ENCODE results near the gene CEP128. TPM values are rescaled to one million over a fixed set of nuclear protein-coding genes. Genes with fewer than 3 reads are reported as not detected.
"Not testable (repeated sequence)": the region's sequence is repeated elsewhere in the genome, so short reads cannot be mapped to it uniquely, and the experiment has no call there.

Gene CEP128
- total RNA-seq, 1 donor from 2014 or later, result 4.9 TPM

DNA sequence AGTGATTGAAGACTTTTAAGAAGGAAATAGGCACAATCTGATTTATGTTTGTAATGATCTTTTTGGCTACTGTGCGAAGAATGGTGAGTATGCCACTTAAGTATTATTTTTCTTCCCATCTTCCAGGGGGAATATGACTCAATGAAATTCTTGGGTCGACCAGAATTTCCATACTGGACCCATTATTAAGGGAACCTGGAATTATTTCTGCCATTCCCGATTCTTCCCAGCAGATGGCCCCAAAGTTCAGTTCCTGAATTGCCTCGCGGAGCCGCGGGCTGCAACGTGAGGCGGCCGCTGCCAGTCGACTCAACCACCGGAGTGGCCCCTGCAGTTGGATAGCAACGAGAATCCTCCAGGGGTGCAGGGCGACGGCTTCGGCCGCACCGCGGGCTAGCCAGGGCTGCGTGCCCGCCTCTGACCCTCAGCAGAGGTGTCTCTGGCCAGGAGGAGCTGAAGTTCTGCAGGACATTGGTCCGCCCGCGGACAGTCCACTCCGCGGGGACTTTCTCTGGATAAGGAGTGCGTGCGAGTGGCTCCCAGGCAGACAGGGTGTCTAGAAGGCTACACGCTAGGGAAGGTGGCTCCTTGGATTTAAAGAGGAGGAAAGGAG is 13.3 kb upstream of the CEP128 start:
- peak; percentile 33 for DNase-seq (ENCODE audit: low read depth, low spot score)

DNA sequence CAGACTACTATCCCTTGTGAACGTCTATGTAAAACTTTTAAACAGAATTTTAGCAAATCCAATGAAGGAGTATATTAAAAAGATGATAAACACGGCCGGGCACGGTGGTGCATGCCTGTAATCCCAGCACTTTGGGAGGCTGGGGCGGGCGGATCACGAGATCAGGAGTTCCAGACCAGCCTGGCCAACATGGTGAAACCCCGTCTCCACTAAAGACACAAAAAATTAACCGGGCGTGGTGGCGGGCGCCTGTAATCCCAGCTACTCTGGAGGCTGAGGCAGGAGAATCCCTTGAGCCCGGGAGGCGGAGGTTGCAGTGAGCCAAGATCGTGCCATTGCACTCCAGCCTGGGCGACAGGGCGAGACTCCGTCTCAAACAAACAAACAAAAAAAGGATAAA is 11.7 kb upstream of the CEP128 start:
- not testable (repeated sequence) for DNase-seq (ENCODE audit: low read depth, low spot score)

DNA sequence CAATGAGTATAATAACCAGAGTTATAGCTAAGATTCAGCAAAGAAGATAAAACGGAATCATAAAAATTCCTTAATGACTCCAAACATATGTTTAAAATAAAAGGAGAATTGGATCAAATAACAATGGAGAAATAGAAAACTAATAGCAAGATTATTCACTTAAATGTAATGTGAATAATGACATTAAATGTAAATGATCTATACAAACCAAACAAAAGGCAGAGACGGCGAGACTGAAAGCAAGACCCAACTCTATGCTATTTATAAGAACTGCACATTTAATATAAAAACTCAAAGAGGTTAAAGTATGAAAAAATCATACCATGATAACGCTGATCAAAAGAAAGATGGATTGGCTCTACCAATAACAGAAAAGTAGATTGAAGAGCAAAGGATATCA is 10.0 kb upstream of the CEP128 start:
- DNase-seq (ENCODE audit: low read depth, low spot score), result no peak

DNA sequence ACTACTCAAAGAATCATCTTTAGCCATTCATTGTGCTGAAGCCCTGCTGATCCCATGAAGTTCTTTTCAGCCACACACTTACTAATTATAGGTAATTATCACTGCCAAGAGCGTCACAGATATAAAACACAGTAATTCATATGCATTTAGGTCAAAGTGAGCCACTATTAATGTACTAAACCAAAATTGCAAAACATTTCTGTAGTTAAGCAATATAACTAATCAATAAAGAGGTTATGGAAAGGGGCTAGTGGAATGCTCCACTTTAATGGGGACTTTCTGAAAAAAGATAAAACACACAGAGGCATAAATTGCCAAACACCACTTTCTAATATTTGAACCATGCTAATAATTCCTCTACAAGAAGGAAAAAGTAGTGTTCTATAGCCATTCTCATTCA is 6.8 kb upstream of the CEP128 start:
- DNase-seq (ENCODE audit: low read depth, low spot score), result no peak

DNA sequence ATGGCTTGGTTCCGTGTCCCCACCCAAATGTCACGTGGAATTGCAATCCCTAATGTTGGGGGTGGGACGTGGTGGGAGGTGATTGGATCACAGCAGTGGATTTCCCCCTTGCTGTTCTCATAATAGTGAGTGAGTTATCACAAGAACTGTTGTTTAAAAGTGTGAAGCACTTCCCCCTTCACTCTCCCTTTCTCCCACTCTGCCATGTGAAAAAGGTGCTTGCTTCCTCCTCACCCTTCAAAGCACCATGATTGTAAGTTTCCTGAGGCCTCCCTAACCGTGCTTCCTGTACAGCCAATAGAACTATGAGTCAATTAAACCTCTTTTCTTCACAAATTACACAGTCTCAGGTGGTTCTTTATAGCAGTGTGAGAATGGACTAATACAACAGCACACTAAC is 5.3 kb upstream of the CEP128 start:
- no peak for DNase-seq (ENCODE audit: low read depth, low spot score)

DNA sequence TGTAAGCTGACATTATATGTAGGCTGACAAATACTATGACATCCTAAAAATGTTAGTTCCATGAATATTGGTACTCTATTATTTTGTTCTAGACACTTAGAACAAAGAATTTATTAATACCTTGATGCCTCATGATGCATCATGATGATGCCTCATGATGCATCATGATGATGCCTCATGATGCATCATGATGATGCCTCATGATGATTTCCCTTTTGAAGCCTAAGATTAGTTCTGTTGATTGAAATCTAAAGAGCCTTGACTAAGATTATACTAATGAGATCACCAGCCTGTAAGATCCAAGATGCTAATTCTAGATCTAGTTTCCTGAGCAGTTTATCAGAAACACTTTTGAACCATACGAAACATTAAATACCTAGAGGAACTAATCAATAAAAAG is 4.6 kb upstream of the CEP128 start:
- no peak for DNase-seq (ENCODE audit: low read depth, low spot score)

DNA sequence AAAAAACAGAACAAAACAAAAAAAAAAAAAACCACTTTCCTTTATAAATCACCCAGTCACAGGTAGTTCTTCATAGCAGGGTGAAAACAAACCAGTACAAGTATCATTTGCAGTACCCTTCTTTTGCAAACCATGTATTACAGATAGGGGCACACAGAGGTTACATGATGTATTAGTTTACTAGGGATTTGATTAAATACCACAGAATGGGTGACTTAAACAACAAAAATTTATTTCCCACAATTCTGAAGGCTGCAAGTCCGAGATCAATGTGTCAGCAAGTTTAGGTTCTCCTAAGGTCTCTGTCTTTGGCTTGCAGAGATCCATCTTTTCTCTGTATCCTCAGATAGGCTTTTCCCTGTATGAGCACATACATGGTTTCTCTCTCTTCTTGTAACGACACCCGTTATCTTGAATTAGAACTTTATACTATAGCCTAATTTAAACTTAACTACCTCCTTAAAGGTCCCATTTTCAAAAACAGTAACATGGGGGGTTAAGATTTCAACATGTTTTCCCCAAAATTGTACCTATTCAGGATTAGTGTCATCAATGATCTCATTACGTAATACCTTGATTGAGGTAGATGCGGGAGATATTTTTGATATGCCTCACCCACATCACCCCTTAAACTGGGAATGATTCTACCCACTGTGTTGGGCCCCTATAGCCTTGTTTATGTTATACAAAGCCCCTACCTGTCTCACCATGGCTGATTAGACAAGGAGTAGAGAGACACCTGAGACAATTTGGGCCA is 3.5 kb upstream of the CEP128 start:
- DNase-seq (ENCODE audit: low read depth, low spot score), result no peak

DNA sequence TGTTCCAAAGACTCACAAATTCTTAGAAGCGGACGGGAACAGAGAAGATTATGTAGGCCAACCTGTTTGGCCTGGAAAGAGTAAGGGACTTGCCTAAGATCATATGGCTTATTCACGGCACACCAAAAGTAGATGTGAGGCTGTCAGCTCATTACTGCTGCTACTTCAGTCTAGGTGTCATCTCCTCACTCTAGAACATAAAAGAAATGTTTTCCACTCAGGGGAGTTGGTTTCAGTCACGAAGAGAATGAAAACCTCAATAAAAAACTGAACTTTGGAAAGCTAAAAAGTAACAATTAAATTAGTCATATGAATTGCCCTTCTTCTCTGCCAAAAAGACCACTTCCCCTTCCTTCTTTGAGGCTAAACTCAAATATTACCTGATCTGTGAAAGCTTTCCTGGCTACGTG is 658 bp upstream of the CEP128 start:
- no peak for DNase-seq (ENCODE audit: low read depth, low spot score)

DNA sequence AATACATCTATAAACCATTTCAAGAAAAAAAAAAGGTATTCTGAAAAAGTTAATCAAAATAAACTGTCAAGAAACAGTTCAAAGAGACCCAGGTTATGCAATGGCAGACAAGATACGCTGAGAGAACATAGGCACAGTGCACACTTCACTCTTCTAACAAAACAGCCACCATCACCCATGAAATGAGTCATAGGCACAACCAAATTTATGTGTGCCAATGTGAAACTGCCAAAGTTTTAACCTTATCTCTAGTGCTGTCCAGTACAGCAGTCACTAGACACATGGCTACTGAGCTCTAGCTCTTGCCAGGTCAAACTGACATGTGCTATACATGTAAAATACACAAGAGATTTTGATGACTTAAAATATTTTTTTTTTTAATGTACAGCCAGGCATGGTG is 1.4 kb downstream of the CEP128 start:
- DNase-seq (ENCODE audit: low read depth, low spot score), result no peak

DNA sequence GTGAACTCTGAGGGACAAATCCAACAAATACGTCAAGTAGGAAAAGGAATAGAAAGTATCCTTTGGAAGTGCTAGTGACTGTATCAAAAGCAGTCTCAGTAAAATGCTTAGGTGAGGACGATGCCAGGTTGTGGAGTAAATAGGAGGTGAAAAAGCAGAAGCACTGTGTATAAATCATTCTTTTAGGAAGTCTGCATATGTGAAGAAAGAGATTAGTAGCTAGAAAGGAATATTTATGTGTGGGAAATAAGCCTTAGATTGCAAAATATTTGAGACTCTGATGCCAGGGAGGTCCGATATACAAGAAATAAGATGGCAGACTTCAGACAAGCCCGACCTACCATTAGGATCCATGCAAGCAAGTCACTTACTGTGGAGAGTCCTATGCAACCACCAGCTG is 7.9 kb downstream of the CEP128 start:
- DNase-seq (ENCODE audit: low read depth, low spot score), result no peak

DNA sequence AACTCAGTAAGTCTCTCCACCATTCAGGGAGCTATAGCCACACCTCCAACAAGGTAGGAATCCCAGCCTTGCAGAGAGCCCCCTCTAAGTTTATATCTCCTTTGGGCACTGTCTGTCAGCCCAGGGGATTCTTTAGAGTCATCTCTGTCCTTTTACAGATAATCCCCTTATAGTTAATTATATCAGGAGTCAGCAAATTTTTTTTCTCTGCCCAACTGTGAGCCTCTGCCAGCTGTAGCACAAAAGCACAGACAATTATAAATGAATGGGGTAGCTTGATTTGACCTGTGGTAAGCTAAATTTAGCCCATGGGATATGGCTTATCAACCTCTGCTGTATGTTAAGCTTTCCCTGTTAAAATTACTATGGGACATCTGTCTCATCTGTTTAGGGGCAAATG is 8.3 kb downstream of the CEP128 start:
- no peak for DNase-seq (ENCODE audit: low read depth, low spot score)

DNA sequence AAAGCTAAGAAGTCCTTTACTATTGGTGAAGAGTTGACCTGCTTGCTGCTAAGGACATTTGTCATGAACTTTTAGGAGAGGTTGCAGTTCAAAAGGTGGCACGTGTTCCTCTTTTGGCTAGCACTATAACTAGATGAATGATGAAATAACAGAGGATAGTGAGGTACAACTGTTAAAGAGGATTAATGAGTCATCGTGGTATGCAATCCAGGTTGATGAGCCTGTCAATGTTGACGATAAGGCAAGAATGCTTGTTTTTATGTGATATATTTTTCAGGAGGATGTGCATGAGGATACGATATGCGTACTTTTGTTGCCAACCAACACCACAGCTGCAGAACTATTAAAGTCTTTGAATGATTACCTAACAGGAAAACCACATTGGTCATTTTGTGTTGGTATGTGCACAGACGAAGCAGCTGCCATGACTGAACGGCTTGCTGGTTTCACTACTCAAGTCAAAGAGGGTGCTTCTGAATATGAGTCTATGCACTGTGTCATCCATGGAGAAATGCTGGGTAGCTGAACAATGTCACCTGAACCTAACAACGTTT is 10.6 kb downstream of the CEP128 start:
- no peak for DNase-seq (ENCODE audit: low read depth, low spot score)

DNA sequence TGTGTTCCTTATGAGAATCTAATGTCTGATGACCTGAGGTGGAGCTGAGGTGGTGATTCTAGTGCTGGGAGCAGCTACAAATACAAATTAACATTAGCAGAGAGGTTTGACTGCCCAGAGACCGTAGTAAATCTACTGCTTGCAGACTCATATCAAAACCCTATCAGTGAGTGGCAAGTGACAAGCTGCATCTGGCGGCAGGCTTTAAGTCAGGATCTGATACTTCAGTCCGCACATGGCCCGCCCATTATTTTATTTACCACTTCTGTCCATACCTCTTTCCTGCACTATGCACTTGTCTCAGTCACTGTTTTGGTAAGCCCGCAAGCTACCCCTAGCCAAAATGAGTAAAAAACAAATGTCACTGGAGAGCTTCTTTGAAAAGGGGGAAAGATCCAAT is 11.4 kb downstream of the CEP128 start:
- no peak for DNase-seq (ENCODE audit: low read depth, low spot score)

DNA sequence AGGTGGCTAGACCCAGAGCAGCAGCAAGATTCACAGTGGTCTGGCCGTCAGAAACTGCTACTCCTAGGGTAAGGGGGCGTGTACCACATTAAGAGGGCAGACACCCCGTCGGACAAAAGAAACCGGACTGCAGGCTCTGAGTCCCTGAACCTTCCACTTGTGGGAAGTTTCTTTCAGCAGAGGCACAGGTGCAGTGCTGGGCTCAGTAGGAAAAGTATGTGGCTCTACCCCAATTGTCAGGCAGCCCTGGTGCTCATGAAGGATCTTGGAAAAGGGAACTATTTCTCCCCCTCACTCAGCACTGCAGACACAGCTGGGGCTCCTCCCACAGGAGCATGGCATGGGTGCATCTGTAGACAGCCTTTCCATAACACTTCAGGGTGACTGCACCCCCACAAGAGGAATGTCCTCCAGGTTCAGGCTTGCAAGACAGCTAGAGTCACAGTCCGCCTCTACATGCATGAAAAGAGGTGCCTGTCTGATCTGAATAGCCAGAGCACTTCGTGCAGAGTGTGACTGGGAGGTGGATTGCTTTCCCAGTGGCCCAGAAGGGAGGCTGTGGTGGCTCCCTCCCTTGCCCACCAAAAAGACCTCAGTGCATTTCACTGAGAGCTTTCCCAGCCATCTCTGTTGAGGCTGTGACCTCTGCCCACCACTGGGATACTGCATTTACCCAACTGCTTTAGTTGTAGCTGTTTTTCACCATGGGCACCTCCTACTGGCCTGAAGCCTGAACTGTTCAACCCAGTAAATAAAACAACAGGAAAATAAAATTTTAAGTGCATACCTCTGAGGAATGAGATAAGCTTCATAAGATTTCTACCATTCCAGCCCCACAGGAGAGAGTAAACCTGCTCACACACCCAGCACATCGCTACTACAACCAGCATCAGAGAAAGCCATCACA is 14.2 kb downstream of the CEP128 start:
- no peak for DNase-seq (ENCODE audit: low read depth, low spot score)

DNA sequence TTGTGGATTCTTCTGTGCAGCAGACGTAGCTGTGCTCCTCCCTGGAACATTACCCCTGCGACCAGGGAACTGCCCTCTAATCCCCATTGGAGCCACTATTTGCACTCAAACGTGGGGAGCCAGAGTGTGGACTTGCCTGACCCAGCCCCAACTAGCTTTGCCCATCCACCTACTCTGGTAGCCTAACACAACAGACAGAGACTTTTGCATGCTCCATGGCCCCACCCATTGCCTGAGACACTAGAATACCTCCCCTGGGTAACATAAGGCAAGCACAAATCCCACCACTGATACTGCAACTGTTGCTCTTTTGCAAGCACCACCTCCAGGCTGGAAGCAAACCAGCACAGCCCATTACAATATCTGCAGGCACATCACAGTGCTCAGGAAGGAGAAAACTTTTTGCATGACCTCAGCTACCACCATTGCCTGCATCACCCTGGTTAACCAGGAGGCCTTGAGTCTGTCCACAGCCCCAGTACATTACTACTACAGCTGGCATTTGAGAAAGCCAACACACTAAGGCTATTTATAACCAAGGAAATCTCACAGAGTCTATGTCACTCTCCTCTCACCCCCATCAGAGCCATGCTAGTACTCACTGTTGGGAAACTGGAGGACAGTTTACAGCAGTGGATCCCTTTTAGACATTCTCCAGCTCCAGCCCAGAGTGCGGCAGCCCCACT is 15.0 kb downstream of the CEP128 start:
- no peak for DNase-seq (ENCODE audit: low read depth, low spot score)

DNA sequence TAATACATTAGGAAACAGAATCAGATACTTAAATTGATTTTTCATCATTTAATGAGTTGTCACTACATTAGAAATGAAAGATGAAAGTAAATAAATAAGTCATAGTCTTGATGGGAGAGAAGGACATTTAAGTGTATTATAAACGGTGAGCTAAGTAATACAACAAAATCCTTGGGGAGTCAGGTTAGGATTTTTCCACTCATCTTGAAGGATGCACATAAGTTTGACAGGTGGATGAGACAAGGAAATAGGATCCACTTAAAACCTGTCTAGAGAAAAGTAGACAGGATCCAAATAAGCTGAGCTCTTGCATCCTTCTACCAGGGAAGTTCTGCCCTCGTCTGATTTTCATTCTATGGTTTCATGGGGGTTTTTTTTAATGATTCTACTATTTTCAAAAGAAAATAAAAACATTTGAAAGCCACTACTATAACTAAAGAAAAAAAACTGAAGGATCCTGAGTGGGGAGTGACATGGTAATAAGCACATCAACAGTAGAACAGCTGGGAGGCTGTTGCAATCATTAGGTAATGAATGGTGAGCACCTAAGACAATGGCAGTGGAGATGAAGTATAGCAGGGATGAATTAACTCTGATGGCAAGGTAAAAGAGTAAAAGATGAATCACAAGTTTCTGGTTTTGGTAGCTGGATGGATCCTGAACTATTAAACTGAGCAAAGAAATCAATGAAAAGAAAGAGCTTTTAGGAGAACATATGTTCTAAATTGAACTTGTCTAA is 17.0 kb downstream of the CEP128 start:
- no peak for DNase-seq (ENCODE audit: low read depth, low spot score)

DNA sequence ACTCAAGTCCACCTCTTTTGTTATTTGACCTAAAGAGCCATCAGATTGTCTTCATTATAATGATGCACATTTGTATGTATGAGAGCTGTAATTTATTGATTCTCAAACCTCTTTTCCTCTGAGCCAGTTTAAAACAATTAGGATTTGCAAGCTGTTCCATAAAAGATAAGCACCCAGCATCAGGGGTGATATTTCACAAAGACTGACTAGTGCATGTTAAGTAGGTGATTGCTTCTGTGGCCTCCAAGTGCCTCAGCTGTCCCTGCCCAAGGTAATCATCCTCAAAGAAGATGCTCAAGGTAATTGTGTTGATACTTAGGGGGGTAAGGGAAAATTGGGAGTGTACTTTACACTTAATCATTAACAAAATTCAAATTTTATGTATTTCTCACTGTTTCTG is 18.2 kb downstream of the CEP128 start:
- DNase-seq (ENCODE audit: low read depth, low spot score), result no peak

DNA sequence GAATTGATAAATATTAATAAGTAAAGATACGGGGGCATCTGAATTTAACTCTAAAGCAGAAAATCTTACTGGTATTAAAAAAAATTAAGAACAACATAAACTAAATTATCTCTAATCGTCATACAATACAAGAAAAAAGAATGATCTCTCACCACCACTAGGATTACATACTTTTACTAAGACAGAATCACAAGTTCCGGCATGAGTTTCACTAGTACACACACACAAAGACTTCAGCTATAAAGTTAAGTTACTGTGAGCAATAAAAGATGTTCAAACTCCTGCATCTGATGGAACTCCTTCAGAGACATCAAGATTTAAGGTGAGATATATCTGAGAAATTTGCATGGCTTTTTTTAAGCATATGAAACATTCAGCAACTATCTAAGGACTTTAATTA is 21.9 kb downstream of the CEP128 start:
- no peak for DNase-seq (ENCODE audit: low read depth, low spot score)

DNA sequence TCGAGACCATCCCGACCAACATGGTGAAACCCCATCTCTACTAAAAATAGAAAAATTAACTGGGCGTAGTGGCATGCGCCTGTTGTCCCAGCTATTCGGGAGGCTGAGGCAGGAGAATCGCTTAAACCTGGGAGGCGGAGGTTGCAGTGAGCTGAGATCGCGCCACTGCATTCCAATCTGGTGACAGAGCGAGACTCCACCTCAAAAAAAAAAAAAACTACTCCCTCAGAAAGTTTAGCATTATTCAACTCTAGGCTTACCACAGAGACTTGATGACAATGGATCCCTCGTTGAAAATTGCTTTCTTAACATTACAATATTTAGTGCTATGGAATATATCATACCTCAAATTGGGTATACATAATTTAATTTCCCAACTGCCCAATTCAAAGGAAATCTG is 29.5 kb downstream of the CEP128 start:
- DNase-seq (ENCODE audit: low read depth, low spot score), result not testable (repeated sequence)

DNA sequence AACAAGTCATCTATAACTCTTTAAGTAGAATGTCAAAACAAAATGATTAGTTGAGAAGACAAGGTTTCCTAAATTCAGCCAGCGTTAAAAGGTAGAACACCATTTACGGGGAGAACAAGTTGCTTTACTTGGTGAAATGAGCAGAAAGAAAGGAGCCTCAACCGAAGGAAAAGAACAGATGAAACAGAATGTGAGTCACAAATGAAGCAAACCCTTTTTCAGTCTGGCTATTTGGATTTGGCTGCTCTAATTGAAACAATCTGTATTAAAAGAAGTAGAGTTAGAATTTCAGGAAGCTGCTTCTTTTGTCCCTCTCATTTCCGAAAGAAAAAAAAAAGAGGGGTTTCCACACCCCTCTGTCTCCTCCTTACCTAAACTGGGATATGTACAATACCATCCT is 34.6 kb downstream of the CEP128 start:
- no peak for DNase-seq (ENCODE audit: low read depth, low spot score)

DNA sequence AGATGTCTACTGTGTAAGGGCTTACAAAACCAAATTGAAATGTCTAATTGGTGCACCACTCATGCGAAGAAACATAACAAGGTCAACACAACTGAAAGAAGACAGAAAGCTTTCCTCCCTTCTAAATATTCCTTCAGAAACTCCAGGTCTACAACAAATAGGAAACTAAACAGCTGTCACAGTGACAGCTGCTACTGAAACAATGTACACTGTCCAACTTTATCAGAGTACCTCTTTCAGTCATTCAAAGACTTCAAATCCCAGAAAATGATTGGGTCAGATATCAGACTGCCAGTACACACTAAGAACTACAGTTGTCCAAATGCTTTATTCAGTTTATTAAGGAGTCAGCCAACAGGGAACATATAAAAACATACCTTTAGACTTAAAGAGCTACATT is 35.2 kb downstream of the CEP128 start:
- DNase-seq (ENCODE audit: low read depth, low spot score), result no peak

All from pulmonary artery endothelial cell (primary cell).